Left colon (tissue), 2 donors: ENCODE measurements around the gene UPF2. TPM values are rescaled to one million over a fixed set of nuclear protein-coding genes. Genes with fewer than 3 reads are reported as not detected.
A peak's percentile ranks its signal among the peaks of the same experiment; 100 is the strongest.
"Not testable (repeated sequence)": the region's sequence is repeated elsewhere in the genome, so short reads cannot be mapped to it uniquely, and the experiment has no call there.

ENCODE experiments used
- ATAC-seq: fragments of 200-7000 bp; cut with Tn5 transposase; one replicate; pipeline ENCODE4 v1.9.1; 2020; ENCODE audit warnings: mild to moderate bottlenecking, moderate library complexity
- DNase-seq, 2 donors: peaks; one replicate each; pipeline ENCODE4 v3.0.0-alpha.2; 2020
- intact Hi-C, 2 donors: fragments of 100-400 bp; cut with DNase I in 1 of 2; cut with micrococcal nuclease in 1 of 2; formaldehyde crosslinking; loops; one replicate each; pipeline versions ENCODE4 v1.11.2 to v1.14.0; 2022; cut with DNase I, micrococcal nuclease
- total RNA-seq, 2 donors: library from RNA; stranded (reverse); fragmentation: NEBNext Ultra II Directional; extraction: Animal tissue kit (Norgen Biotek cat#: 25700); gene quantifications; one replicate each; pipeline ENCODE4 v1.2.1, GENCODE V29; 2021
- donor health status: DM: no; HTN: no; CAD: no.
- donor health status: DM: yes; HTN: yes; CAD: no.

Gene UPF2
- total RNA-seq, 2 donors from 2014 or later: 18.7 to 18.9 TPM

DNA sequence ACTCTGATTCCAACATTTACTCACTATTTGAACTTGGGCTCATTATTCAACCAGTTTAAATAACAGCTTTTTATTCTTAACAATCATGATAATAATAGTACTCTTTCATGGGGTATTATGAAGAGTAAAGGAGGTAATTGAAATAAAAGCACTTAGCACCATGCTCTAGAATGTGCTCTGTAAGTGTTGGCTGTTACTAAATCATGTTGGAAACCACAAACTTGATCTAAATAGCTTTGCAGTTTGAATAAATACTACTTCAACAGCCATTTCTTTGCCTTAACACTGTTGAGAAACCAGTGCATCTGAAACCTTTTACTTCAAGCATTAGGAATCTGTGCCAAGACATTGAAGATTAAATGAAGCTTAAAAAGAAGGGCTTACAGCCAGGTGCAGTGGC, 7.9 kb upstream of the UPF2 start:
- ATAC-seq (no peak), DNase-seq (no peak)
- intact Hi-C loops: no loop called here

DNA sequence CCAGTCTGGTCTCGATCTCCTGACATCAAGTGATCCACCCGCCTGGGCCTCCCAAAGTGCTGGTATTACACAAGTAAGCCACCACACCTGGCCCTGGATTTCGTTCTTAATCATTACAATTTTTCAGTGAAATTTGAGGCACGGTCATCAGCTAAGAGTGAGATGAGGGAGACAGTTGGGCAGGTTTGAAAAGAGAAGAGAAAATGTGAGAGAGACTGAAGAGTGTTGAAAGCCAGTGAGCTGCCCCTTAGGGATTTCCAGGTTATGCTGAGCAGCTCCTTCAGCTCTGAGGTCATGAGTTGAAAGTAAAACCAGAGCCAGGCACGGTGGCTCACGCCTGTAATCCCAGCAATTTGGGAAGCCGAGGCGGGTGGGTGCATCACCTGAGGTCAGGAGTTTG, 5.9 kb upstream of the UPF2 start:
- ATAC-seq: no peak
- no peak for DNase-seq
- intact Hi-C loops: no loop called here

DNA sequence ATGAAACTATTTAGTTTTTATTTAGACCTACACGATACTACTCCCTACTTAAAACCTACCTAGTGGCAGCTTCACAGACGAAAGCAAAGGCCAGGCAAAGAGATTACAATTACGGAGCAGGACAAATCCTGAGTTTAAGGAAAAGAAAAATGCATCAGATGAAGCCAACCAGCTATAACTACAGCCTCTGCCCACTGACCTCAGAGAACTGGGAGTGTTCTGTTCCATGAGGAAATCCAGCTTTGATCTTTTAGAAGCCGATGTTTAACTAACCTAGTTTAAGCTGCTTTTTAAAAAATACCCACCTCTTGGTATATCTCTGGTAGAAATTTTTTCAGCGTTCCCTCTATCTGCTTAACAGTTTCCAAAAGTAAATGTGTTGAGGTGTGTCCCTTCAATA, 3.0 kb upstream of the UPF2 start:
- ATAC-seq: no peak
- no peak for DNase-seq
- intact Hi-C loops: no loop called here

DNA sequence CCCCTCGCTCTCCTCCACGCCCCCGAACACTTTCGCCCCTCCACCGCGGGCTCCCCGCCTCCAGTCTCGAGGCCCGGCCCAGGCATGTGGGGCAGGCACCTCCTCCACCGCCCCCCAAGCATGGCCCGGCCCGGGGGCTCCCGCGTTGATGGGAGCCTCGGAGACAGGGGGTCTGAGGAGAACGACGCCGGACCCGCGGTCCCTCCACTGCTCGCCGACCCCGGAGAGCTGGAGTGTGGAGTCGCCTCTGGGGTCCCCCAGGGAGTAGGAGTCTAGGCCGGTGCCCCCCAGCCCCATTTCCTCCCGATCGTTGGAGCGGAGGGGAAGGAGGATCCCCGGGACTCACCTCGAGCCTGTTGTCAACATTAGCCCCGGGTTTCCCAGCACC, 206 bp downstream of the UPF2 start:
- DNase-seq: peak; percentile 56 to 62
- ATAC-seq: peak; percentile 20
- intact Hi-C loops: no loop called here

DNA sequence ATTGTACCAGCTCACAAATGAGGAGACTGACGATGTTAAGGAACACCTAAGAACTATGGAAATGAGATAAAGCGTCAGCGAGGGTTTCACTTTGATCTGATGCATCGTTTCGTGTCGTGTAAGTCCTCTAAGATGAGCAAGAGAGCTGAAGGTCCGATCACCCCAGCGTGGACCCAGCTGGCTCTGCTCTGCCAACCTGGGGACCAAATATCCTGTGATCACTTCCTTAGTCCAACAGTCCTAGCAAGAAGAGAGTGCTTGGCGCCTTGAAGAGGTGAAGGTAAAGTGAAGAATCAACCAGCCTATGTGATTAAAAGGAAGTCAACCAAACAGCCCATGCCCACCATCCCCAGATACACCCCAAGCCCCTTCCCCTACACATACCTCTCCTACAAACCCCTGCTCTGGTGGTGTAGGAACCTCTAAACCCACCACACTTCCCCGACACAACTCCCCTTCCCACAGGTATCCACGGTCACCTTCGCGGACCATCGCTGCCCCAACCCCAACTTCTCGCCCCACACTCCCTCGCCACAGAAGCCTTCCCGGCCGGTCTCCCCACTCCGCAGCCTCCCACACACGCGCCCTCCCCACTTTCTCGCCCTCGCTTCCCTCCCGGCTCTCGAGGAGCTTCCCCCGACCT, 722 bp downstream of the UPF2 start:
- DNase-seq (peak; percentile 31 to 36), ATAC-seq (peak; percentile 16)
- intact Hi-C loops: no loop called here

DNA sequence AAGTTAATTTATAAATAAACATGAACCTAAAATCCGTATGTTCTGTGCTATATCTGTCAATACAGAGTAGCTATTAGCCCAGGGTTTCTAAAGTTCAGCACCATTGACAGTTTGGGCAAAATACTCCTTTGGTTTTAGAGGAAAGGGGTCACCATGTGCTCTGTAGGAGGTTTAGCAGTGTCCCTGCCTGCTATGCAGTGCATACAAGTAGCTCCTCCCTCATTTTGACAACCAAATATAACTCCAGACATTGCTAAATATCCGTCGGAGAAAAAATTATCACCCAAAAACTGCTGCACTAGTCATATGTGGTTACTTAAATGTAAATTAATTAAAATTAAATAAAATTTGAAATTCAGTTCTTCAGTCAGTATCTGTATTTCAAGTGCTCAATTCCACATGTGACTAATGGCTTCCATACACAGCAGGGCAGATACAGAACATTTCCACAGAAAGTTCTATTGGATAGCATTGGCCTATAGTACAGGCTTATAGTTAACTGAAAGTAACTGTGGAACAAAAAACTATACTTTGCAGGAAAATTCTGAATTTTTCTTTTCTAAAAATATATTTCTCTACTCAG, 6.4 kb downstream of the UPF2 start:
- DNase-seq: no peak
- ATAC-seq: no peak
- intact Hi-C loops: no loop called here

DNA sequence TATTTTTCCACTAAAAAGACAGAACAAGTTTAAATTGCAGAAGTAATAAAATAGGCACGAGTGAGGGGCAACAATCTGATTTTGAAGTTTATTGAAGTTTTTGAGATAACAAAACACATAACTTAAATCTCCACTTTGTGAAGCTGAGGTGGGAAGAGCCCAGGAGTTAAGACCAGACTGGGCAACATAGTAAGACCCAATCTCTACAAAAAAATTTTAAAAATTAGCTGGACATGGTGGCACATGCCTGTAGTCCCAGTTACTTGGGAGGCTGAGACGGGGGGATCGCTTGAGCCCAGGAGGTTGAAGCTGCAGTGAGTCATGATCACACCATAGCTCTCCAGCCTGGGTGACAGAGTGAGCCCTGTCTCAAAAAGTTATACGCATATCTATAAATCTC, 11.2 kb downstream of the UPF2 start:
- ATAC-seq: no peak
- DNase-seq: no peak
- intact Hi-C loops: no loop called here

DNA sequence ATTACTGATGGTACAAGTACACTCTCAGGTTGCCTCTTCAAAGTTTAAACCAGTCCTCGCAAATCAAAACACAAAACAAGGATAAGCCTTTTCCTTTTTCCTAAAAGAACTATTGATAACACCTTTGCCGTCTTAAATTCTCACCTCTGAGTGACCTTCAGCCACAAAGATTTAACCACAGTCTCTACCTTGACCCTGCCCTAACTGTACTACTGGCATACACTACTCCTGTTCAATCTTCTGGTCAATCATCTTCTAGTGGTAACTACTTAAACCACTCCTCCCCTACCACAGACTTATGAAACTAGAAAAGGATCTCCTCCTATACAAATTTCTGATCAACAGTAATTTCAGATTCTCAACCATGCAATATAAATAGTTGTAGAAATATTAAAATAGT, 15.1 kb downstream of the UPF2 start:
- intact Hi-C loops: no loop called here
- ATAC-seq (no peak), DNase-seq (no peak)

DNA sequence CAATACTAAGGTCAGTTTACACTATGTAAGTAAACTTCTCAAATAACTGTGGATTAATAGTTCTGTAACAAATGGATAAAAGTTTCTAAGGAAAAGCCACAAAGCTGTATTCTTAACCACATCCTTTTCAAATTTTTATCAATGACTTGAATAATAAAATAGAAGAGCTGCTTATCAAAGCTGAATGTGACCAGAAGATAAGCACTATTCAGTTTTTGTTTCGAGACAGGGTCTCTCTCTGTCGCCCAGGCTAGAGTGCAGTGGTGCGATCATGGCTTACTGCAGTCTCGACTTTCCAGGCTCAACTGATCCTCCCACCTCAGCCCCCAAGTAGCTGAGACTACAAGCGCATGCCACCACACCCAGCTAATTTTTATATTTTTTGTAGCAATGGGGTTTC, 17.0 kb downstream of the UPF2 start:
- intact Hi-C loops: no loop called here
- ATAC-seq (no peak), DNase-seq (no peak)

DNA sequence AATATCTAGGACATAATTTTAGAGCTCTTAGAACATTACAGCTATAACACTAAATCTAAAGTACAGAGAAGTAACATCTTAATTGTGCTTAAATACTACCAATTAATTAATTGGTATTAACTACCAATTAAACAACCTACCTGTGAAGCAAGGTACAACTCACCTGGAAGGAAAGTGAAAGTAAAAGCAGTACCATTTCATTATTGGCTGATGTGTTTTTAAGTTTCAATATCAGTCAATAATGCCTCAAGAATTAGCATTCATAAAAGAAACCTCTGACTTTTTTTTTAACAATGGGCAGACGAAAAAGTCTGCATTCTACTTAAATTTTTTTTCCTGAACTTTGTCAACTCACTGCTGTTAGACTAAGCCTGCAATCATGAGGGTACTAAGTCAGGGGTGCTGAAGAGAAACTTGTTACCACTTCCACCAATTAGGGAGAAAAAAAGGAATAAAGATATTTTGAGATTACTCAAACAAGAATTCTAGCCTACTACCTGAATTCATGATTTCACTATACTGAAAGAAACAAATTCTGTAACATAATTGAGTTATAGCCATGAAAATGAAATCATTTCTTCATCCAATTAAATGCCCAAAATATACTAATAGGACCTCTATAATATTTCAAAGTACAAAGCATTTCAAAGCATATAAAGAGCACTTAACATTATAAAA, 19.9 kb downstream of the UPF2 start:
- DNase-seq (no peak), ATAC-seq (no peak)
- intact Hi-C loops: no loop called here

DNA sequence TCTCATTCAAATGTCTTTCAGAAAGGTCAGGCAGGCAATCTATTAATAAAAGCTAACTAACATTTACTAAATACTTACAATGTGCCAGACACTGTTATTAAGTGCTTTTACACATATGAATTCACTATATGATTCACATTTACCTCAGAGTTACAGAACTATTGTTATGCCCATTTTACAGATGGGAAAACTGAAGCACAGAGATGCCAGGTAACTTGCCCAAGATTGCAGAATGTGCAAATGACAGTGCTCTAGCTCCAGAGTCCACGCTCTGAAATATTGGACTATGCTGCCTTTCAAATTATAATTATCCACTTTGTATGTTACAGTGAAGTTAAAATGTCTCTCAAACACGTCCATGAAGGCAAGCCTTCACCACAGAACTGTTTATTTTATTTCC, 22.0 kb downstream of the UPF2 start:
- intact Hi-C loops: no loop called here
- DNase-seq (no peak), ATAC-seq (no peak)

DNA sequence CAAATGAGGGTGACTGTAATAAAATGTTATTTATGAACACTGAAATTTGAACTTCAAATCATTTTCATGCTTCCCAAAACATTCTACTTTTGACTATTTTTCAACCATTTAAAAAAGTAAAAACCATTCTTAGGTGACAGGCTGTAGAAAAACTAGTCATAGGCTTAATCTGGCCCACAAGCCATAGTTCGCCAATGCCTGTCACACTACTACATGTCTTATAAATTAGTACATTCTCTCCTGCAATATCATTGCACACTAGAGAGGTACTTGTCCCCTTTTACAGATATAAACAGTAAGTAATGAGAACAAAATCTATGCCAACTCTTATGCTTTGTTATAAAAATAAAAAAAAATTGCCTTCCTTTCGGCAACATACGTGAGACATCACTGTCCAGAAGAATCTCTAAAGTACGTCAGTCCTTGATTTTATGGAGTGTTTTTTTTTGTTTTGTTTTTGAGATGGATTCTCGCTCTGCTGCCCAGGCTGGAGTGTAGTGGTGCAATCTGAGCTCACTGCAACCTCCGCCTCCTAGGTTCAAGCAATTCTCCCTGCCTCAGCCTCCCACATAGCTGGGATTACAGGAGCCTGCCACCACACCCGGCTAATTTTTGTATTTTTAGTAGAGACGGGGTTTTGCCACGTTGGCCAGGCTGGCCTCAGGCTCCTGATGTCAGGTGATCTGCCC, 23.2 kb downstream of the UPF2 start:
- intact Hi-C loops: no loop called here
- DNase-seq: no peak
- ATAC-seq: no peak

DNA sequence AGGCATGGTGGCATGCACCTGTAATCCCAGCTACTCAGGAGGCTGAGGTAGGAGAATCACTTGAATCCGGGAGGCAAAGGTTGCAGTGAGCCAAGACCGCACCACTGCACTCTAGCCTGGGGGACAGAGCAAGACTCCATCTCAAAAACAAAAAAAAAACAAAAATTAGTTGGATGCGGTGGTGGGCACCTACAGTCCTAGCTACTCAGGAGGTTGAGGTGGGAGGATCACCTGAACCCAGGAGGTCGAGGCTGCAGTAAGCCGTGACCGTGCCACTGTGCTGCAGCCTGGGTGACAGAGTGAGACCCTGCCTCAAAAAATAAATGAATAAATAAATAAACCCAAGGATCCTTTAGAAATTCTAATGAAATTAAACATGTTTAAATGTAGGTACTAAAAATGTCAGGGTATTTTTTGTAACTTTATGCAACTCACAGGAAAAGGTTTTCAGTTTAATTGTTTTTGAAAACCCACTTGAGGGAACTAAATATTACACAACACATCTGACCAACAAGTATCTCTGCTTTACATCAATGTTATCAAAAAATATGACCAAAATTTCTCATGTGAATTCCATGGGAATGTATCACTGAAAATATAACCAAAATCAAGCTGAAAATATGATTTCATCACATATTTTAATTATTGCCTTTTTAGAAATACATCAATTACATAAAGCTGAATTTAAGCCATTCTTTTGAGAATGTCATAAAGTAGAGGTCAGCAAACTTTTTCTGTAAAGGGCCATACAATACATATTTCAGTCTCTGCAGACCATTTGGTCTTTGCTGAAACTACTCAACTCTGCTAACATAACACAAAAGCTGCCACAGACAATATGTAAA, 23.9 kb downstream of the UPF2 start:
- no peak for ATAC-seq
- intact Hi-C loops: no loop called here
- no peak for DNase-seq

DNA sequence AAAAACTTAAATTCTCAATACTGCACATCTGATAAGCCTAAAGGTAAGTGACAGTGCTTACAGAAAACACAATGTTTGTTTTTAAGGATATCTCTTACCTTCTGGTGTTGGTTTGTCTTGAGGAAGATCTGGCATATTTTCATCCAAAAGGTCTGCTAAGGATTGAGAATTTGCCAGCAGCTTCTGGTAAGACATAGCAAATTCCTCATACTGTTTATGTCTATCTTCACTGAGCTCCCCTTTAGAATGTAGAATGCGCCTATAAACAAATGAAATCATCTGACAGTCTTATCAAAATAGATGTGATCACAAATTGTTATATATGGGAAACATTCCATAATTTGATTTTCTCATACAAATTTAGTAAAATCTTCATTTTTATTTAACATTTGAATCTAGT, 28.7 kb downstream of the UPF2 start:
- ATAC-seq (no peak), DNase-seq (no peak)
- intact Hi-C loops: no loop called here

DNA sequence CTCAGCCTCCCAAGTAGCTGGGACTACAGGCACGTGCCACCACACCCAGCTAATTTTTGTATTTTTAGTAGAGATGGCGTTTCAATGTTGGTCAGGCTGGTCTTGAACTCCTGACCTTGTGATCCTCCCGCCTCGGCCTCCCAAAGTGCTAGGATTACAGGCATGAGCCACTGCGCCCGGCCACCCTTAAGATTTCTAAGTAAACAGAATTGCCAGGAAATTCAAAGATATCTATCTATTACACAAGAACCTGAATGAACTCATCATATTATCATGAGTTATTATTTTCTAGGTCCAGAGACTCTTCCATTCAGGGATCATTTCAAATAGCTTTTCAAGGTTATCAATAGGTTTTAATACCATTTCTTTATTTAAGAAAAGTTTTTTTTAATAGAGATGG, 29.2 kb downstream of the UPF2 start:
- ATAC-seq, DNase-seq, intact Hi-C loops: not testable (repeated sequence)

DNA sequence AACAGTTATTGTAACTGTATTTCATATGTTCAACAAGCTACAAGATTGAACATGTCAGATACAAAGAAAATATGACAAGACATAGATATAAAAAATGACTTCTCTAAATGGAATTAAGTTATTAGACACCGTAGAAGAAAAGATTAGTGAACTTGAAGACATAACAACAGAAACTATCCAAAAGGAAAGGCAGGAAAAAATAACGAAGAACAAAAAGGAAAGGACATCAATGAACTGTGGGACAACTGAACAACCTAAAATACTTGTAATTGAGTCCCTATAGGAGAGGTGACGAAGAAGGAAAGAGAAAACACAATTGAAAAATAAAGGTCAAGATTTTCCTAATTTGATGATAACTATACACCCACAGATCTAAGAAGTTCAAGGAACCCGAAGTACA, 32.3 kb downstream of the UPF2 start:
- DNase-seq (no peak), ATAC-seq (no peak)
- intact Hi-C loops: no loop called here

DNA sequence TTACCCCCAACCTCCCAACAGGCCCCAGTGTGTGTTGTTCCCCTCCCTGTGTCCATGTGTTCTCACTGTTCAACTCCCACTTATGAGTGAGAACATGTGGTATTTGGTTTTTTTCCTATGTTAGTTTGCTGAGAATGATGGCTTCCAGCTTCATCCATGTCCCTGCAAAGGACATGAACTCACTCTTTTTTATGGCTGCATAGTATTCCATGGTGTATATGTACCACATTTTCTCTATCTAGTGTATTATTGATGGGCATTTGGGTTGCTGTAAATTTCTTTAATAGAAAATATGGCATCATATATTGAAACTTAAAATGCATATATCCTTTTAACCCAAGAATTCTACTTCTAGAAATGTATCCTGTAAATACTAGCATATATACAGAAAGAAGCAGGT, 33.8 kb downstream of the UPF2 start:
- ATAC-seq, DNase-seq, intact Hi-C loops: not testable (repeated sequence)

DNA sequence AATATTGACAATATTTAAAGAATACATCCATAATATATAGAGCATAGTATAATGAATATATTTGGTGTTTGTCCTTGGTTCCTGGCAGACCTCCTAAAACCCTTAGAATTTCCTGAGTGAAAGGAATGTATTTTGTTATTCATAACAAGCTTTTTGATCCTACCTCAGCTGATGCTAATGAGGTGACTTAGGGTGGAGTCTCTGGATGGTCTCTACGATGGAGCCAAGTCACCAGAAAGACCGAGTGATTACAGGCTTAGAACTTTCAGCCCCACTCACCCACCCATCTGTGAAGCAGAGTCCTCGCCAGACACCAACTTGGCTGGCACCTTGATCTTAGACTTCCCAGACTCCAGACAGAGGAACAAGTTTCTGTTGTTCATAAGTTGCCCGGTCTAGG, 35.9 kb downstream of the UPF2 start:
- ATAC-seq (no peak), DNase-seq (no peak)
- intact Hi-C loops: no loop called here

DNA sequence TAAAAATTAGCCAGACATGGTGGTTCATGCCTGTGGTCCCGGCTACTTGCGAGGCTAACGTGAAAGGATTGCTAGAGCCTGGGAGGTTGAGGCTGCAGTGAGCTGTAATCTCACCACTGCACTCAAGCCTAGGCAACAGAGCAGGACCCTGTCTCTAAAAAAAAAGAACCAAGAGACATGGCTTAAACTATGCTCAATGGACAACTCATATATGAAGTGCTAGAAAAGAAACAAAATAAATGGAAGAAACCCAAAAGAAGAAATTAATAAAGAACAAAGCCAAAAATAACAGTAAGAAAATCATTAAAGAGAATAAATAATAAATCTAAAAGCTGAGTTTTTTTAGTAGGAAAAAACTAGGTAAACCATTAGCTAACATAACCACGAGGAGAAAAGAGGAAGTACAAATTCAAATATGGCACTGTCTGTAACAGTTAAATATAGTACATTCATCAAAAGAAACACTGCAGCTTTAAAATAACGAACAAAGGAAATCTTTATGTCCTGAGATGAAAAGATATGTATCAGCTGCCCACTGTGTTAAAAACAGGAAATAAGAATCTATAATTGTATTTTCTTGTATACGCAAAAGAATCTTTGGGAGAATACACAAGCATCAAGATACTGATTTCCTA, 48.7 kb downstream of the UPF2 start:
- no peak for DNase-seq
- no peak for ATAC-seq
- intact Hi-C loops: no loop called here
